HG02623 (cell line): ENCODE results near the gene C20orf204.

Experiments used
- ATAC-seq: cut with Tn5 transposase; IDR thresholded peaks from one replicate; pipeline ENCODE4 v1.9.1; 2021; ENCODE audit warnings: moderate library complexity; ENCODE audit not compliant: unreplicated experiment

C20orf204 gene

GRCh38 chr20:64025826-64026412 lies 10.1 kb upstream of the C20orf204 start:
- ATAC-seq = no peak

- no peak for ATAC-seq
Observed at GRCh38 chr20:64027981-64028685, 7.8 kb upstream of the C20orf204 start.

GRCh38 chr20:64029293-64030117 lies 6.5 kb upstream of the C20orf204 start:
- no peak for ATAC-seq

- ATAC-seq = no peak
Observed at GRCh38 chr20:64030371-64031134, 5.4 kb upstream of the C20orf204 start.

- no peak for ATAC-seq
Observed at GRCh38 chr20:64031822-64032314, 4.1 kb upstream of the C20orf204 start.

GRCh38 chr20:64032706-64033624 lies 3.0 kb upstream of the C20orf204 start:
- ATAC-seq = no peak

GRCh38 chr20:64033981-64034493 lies 1.9 kb upstream of the C20orf204 start:
- ATAC-seq = no peak

GRCh38 chr20:64035066-64035932 lies 683 bp upstream of the C20orf204 start:
- ATAC-seq = no peak

- no peak for ATAC-seq
Observed at GRCh38 chr20:64036346-64037198, 590 bp downstream of the C20orf204 start.

GRCh38 chr20:64037199-64037497 lies 1.2 kb downstream of the C20orf204 start:
- ATAC-seq = no peak

GRCh38 chr20:64037498-64038213 lies 1.7 kb downstream of the C20orf204 start:
- ATAC-seq = no peak

GRCh38 chr20:64038224-64038564 lies 2.2 kb downstream of the C20orf204 start:
- peak; percentile 11 for ATAC-seq

GRCh38 chr20:64038565-64039292 lies 2.7 kb downstream of the C20orf204 start:
- peak; percentile 39 for ATAC-seq

- ATAC-seq = no peak
Observed at GRCh38 chr20:64039293-64040160, 3.5 kb downstream of the C20orf204 start.

GRCh38 chr20:64040231-64041039 lies 4.5 kb downstream of the C20orf204 start:
- ATAC-seq = no peak
